GM18505 (cell line): ENCODE measurements around the gene PRAF2.

Source experiments
- ATAC-seq: cut with Tn5 transposase; IDR thresholded peaks from one replicate; pipeline ENCODE4 v1.9.1; 2021; ENCODE audit not compliant: unreplicated experiment
- POLR2A ChIP-seq: IDR thresholded peaks from 4 replicates; pipeline ENCODE4 v1.6.1; 2011; ENCODE audit warnings: borderline replicate concordance; ENCODE audit not compliant: insufficient read depth, insufficient read length; ENCODE audit errors: extremely low read depth

The PRAF2 gene, protein sequence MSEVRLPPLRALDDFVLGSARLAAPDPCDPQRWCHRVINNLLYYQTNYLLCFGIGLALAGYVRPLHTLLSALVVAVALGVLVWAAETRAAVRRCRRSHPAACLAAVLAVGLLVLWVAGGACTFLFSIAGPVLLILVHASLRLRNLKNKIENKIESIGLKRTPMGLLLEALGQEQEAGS

DNA sequence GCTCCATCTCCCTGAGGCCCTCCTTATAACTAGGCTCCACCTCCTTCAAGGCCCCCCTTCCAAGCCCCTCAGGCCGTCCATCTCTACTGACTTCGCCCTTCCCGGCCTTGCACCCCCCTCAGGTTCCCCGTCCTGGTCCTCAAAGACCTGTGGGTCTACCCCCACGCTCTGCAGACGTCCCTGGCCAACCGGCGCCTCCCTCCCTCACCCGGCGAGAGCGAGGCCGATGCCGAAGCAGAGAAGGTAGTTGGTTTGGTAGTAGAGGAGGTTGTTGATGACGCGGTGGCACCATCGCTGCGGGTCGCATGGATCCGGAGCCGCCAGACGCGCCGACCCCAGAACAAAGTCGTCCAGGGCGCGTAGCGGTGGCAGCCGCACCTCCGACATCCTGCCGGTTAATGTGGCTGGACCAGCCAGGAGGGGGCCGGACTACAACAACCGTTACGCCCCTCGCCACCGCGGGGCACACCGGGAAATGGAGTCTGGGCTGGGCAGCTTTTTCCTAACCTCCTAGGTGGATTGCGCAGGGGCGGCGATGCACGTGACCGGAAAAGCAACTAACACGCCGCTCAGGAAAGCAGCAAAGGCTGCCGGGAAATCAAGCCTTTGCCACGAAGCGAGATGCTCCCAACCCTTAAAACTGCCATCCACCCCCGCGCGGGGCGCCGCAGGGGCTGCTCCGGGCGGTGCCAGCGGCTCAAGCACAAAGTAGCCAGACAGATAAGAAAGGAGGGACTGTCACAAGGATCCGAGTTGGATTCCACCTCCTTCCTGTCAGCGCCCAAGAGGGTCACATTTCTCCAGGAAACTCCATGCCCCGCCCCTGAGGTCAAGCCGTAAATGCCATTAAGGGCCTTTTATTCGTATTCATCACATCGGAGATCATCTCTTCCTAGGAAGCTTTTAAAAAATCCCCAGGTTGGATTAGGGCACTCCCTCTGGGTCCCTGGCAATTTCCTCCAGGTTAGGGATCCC, at the start of gene PRAF2:
Gene PRAF2 (minus strand): TSS at position 402 of the 975 bp plus-strand sequence. CDS start 15 bp downstream, at position 387.
- ATAC-seq, result peak; percentile 75
- TF ChIP-seq POLR2A, result peak; percentile 63

GRCh38 chrX:49122499-49122898, 48.7 kb upstream of the PRAF2 start:
- no peak for TF ChIP-seq POLR2A
- ATAC-seq, result no peak

- no peak for ATAC-seq
- no peak for TF ChIP-seq POLR2A
Measured at GRCh38 chrX:49120091-49120490, 46.3 kb upstream of the PRAF2 start.

GRCh38 chrX:49117581-49117980, 43.8 kb upstream of the PRAF2 start:
- no peak for TF ChIP-seq POLR2A
- no peak for ATAC-seq

DNA sequence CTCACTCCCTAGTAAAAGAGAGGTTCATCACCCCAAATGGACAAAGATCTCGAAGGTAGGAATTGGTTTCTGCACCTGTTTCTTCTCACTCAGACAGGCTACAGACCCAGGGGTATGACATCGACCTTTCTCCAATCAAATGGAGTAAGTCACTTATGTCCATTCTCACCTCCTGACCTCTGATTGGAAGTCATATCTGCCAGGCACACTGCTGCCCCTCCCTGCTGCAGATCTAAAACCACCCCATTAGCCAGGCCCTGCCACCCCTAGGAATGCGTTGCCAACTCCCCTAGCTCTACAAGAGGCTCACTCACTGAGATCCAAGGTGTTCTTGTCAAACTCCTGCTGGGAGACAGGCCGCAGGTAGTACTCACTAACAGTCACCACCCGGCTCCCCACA, 42.9 kb upstream of the PRAF2 start:
- ATAC-seq, result no peak
- no peak for TF ChIP-seq POLR2A

DNA sequence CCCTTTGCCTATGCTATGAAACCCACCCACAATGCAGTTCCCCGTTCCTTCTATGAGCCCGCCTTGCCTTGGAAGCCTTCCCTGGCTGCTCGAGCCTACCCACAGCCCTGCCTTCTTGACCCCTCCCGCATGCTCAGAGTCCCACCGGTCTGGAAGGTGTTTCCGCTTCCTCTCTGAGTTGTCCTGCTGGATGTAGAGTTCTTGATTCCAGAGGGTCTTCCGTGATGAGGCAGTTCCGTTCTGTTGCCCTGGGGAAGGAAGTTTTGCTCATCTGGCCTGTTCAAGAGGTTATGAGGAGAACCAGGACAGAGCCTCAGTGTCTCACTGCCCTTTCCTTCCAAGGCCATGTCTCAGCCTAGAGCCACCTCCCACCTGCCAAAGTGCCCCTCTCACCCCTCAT, 42.3 kb upstream of the PRAF2 start:
- TF ChIP-seq POLR2A, result no peak
- ATAC-seq, result no peak

- ATAC-seq, result no peak
- TF ChIP-seq POLR2A, result no peak
Measured at GRCh38 chrX:49111791-49112190, 38.0 kb upstream of the PRAF2 start.

- no peak for ATAC-seq
- TF ChIP-seq POLR2A, result no peak
Measured at GRCh38 chrX:49110417-49110816, 36.6 kb upstream of the PRAF2 start.

- no peak for TF ChIP-seq POLR2A
- ATAC-seq, result no peak
Measured at GRCh38 chrX:49108641-49109040, 34.8 kb upstream of the PRAF2 start.

DNA sequence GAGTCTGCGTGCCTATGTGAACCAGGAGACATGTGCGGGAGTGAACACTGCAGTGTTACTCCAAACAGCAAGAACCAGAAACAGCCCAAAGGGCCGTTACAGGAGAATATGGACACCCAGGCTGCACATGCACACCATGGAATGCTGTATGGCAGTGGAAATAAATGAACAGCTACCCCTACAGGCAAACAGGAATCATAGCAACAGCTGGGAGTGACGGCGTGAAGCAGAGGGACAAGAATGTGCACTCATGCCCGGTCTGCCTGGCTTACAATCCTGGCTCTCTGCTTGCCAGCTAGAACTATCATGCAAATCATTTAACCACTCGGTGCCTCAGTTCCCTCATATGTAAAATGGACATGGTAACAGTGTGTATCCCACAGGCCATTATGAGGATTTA, 33.1 kb upstream of the PRAF2 start:
- no peak for ATAC-seq
- no peak for TF ChIP-seq POLR2A

- TF ChIP-seq POLR2A, result no peak
- ATAC-seq, result no peak
Measured at GRCh38 chrX:49106296-49106695, 32.5 kb upstream of the PRAF2 start.

GRCh38 chrX:49103637-49104036, 29.8 kb upstream of the PRAF2 start:
- TF ChIP-seq POLR2A, result no peak
- ATAC-seq, result no peak

GRCh38 chrX:49102190-49102589, 28.4 kb upstream of the PRAF2 start:
- no peak for TF ChIP-seq POLR2A
- ATAC-seq, result no peak

- TF ChIP-seq POLR2A, result no peak
- ATAC-seq, result no peak
Measured at GRCh38 chrX:49101629-49101984, 27.8 kb upstream of the PRAF2 start.

GRCh38 chrX:49100704-49101628, 27.2 kb upstream of the PRAF2 start:
- TF ChIP-seq POLR2A, result peak; percentile 78

More at GRCh38 chrX:49100704-49101628, 27.2 kb upstream of the PRAF2 start:
- ATAC-seq, result peak; percentile 89
